T-cell (primary cell): ENCODE data around the gene MRPL54. TPM values are rescaled to one million over a fixed set of nuclear protein-coding genes. Genes with fewer than 3 reads are reported as not detected.

ENCODE experiments used
- ATAC-seq, 4 experiments: fragments of 200-7000 bp in 3 of 4; fragments of 150-1000 bp in 1 of 4; cut with Tn5 transposase; replicated peaks in 1 of 4; 1 replicate in 3 of 4; 2 replicates in 1 of 4; pipeline ENCODE4 v1.10.0; 2021; ENCODE audit warnings: moderate library complexity in 3 of 4, mild to moderate bottlenecking in 2 of 4, moderate number of reproducible peaks in 1 of 4
- CTCF ChIA-PET, 2 donors: fragments of 300-600 bp; sonication (Branson Sonifier 250); formaldehyde crosslinking; loops; one replicate each; lab custom pipeline; 2022; ENCODE audit warnings: antibody characterized with exemption in 2 of 2; lab: Charles Lee
- POLR2A ChIA-PET, 2 donors: fragments of 300-600 bp; sonication (Branson Sonifier 250); formaldehyde crosslinking; loops; one replicate each; lab custom pipeline; 2022; ENCODE audit warnings: antibody characterized with exemption in 2 of 2; lab: Charles Lee
- DNase-seq, 35 experiments: peaks; one replicate each; pipeline versions ENCODE4 v3.0.0 to v3.0.0-alpha.2; 2013 to 2023
- H3K27ac ChIP-seq: one replicate; pipeline ENCODE4 v1.5.1; 2013; ENCODE audit warnings: low read length
- H3K27me3 ChIP-seq, 2 experiments: replicated peaks in 1 of 2; 1 replicate in 1 of 2; 2 replicates in 1 of 2; pipeline versions ENCODE4 v1.6.1 to v1.7.0; 2013; ENCODE audit warnings: low read length in 1 of 2, mixed read lengths in 1 of 2; ENCODE audit not compliant: control insufficient read depth in 2 of 2, insufficient read depth in 2 of 2; ENCODE audit errors: extremely low read depth in 1 of 2
- H3K36me3 ChIP-seq, 2 donors: 1 replicate in 1 of 2; 2 replicates in 1 of 2; pipeline versions ENCODE4 v1.6.1 to v1.7.0; 2013; ENCODE audit warnings: low read length in 1 of 2; ENCODE audit not compliant: control insufficient read depth in 2 of 2, insufficient read depth in 1 of 2; ENCODE audit errors: extremely low read depth in 1 of 2
- H3K4me1 ChIP-seq, 2 experiments: 1 replicate in 1 of 2; 2 replicates in 1 of 2; pipeline versions ENCODE4 v1.6.1 to v1.7.0; 2013; ENCODE audit warnings: low read length in 2 of 2, mixed read lengths in 1 of 2; ENCODE audit not compliant: insufficient read depth in 2 of 2, control insufficient read depth in 1 of 2; ENCODE audit errors: extremely low read depth in 1 of 2
- H3K4me3 ChIP-seq, 2 donors: 1 replicate in 1 of 2; 2 replicates in 1 of 2; pipeline versions ENCODE4 v1.5.1 to v1.7.0; 2013; ENCODE audit warnings: mild to moderate bottlenecking in 2 of 2, low read length in 1 of 2, moderate library complexity in 1 of 2; ENCODE audit not compliant: control insufficient read depth in 1 of 2; ENCODE audit errors: extremely low read depth in 1 of 2
- H3K9me3 ChIP-seq: 2 replicates; pipeline ENCODE4 v1.7.0; 2013
- H3K27ac Mint-ChIP-seq, 2 donors: one replicate each; pipeline ENCODE4 v1.8.0; 2020 to 2021; ENCODE audit warnings: mild to moderate bottlenecking in 2 of 2, mixed read lengths in 2 of 2
- H3K27me3 Mint-ChIP-seq, 2 donors: one replicate each; pipeline ENCODE4 v1.8.0; 2021 to 2022; ENCODE audit warnings: mixed read lengths in 2 of 2
- H3K36me3 Mint-ChIP-seq: one replicate; pipeline ENCODE4 v1.8.0; 2021; ENCODE audit warnings: mixed read lengths
- H3K4me1 Mint-ChIP-seq, 3 donors: one replicate each; pipeline ENCODE4 v1.8.0; 2020 to 2022; ENCODE audit warnings: mixed read lengths in 3 of 3, mild to moderate bottlenecking in 1 of 3
- H3K4me3 Mint-ChIP-seq, 3 donors: one replicate each; pipeline ENCODE4 v1.8.0; 2020 to 2022; ENCODE audit warnings: mild to moderate bottlenecking in 3 of 3, mixed read lengths in 3 of 3, moderate library complexity in 3 of 3
- H3K9me3 Mint-ChIP-seq, 3 donors: one replicate each; pipeline ENCODE4 v1.8.0; 2020 to 2022; ENCODE audit warnings: mixed read lengths in 3 of 3
- WGBS: methylation state at CpG from one replicate; pipeline ENCODE4 v1.1.5; 2013; ENCODE audit warnings: missing lambda C conversion rate; ENCODE audit not compliant: insufficient coverage; 5-methylcytosine and 5-hydroxymethylcytosine counted together
- total RNA-seq, 35 experiments: library from RNA in 6 of 35; stranded (reverse) in 6 of 35; fragments of 120-200 nt in 1 of 35; gene quantifications; one replicate each; pipeline versions ENCODE4 v1.2.1 to v1.2.4 and lab custom pipeline; 2013 to 2026

MRPL54 gene
- 10 to 100 TPM; 46.9 to 77.8 (median 52.2) TPM for total RNA-seq
- 70.6 TPM for total RNA-seq (2013)
- total RNA-seq (lab: John Stamatoyannopoulos, UW), result 17.4 to 66.7 (median 39.1) reads per million in 29 experiments

- ATAC-seq (peak; percentile 86 to 87 (median 87)), DNase-seq (peak; percentile 98 to 100 (median 99))
- ChIA-PET POLR2A (interaction anchor here (0.5 to 1.2 kb wide), 10 partner anchors 25 to 1037 kb away, joined by 3 to 29 read pairs (median 4); no protein-coding TSS in a partner anchor), CTCF (interaction anchor here in 1 of 2 donors (0.5 to 2.0 kb wide), 12 partner anchors 17 to 1028 kb away, joined by 3 to 21 read pairs (median 4); no protein-coding TSS in a partner anchor)
- WGBS, result under 1% methylated on average over 31 of the region's 47 CpGs
- Histone ChIP-seq H3K9me3 (no peaks in the 10 kb centered on the region), H3K36me3 (peaks cover 13 to 40% of the 10 kb centered on the region in 2 donors), H3K4me1 (peaks cover 15 to 70% of the 10 kb centered on the region in 2 experiments), H3K27ac (peak within 1 kb of the TSS; percentile 98), H3K4me3 (peak within 1 kb of the TSS; percentile 85 to 98), H3K27me3 (no peaks in the 10 kb centered on the region)
- no peaks in the 10 kb centered on the region for H3K27me3 Mint-ChIP-seq
- peaks cover 7% of the 10 kb centered on the region for H3K36me3 Mint-ChIP-seq
- peak within 1 kb of the TSS; percentile 97 to 98 (median 97) for H3K4me3 Mint-ChIP-seq
- peak within 1 kb of the TSS; percentile 100 for H3K27ac Mint-ChIP-seq
- no peaks in the 10 kb centered on the region for H3K9me3 Mint-ChIP-seq
- H3K4me1 Mint-ChIP-seq, result peaks cover 45 to 57% (median 50%) of the 10 kb centered on the region in 3 donors
Measured at GRCh38 chr19:3762501-3763459, at the start of gene MRPL54. TSS of gene MRPL54 (plus strand) at chr19:3762682. CDS start at chr19:3762701, 19 bp downstream.

- H3K9me3 Mint-ChIP-seq, result no peaks in the 10 kb centered on the region
- no peaks in the 10 kb centered on the region for H3K36me3 Mint-ChIP-seq
- CTCF ChIA-PET, result interaction anchor here in 1 of 2 donors (0.6 kb wide), 1 partner anchor 26 kb away, joined by 3 read pairs; no protein-coding TSS in a partner anchor
- ATAC-seq (no peak), DNase-seq (no peak)
- Histone ChIP-seq H3K4me1 (peaks cover 3 to 15% of the 10 kb centered on the region in 2 experiments), H3K27ac (no peak overlapping the region), H3K27me3 (peaks cover 0 to 31% of the 10 kb centered on the region in 2 experiments), H3K36me3 (no peaks in the 10 kb centered on the region), H3K4me3 (no peak overlapping the region), H3K9me3 (no peaks in the 10 kb centered on the region)
- H3K27me3 Mint-ChIP-seq, result no peaks in the 10 kb centered on the region
- POLR2A ChIA-PET, result interaction anchor here in 1 of 2 donors (0.7 kb wide), 1 partner anchor 9 kb away, joined by 6 read pairs; no protein-coding TSS in a partner anchor
- no peak overlapping the region for H3K4me3 Mint-ChIP-seq
- peaks cover 8 to 15% (median 14%) of the 10 kb centered on the region in 3 donors for H3K4me1 Mint-ChIP-seq
- WGBS, result 86% methylated on average over 10 of the region's 16 CpGs
- no peak overlapping the region for H3K27ac Mint-ChIP-seq
Measured at GRCh38 chr19:3716147-3716668, 46.3 kb upstream of the MRPL54 start.

GRCh38 chr19:3719868-3720267 lies 42.6 kb upstream of the MRPL54 start:
- no CpG with 5 or more reads among the region's 4 CpGs for WGBS
- H3K4me1 ChIP-seq, result peaks cover 7 to 34% of the 10 kb centered on the region in 2 experiments
- no peaks in the 10 kb centered on the region for H3K36me3 ChIP-seq
- ATAC-seq (no peak), DNase-seq (no peak)
- H3K27me3 ChIP-seq, result peaks cover 8 to 45% of the 10 kb centered on the region in 2 experiments
- H3K4me1 Mint-ChIP-seq, result peaks cover 16 to 25% (median 16%) of the 10 kb centered on the region in 3 donors
- H3K4me3 ChIP-seq, result no peak overlapping the region
- peaks cover 0 to 4% of the 10 kb centered on the region in 2 donors for H3K27me3 Mint-ChIP-seq
- H3K36me3 Mint-ChIP-seq, result no peaks in the 10 kb centered on the region
- CTCF ChIA-PET, result interaction anchor here in 1 of 2 donors (0.9 kb wide), 1 partner anchor 103 kb away, joined by 4 read pairs; no protein-coding TSS in a partner anchor
- no peak overlapping the region for H3K27ac Mint-ChIP-seq
- H3K4me3 Mint-ChIP-seq, result no peak overlapping the region
- H3K9me3 Mint-ChIP-seq, result no peaks in the 10 kb centered on the region
- H3K9me3 ChIP-seq, result no peaks in the 10 kb centered on the region
- POLR2A ChIA-PET, result no interaction called here
- H3K27ac ChIP-seq, result no peak overlapping the region

DNA sequence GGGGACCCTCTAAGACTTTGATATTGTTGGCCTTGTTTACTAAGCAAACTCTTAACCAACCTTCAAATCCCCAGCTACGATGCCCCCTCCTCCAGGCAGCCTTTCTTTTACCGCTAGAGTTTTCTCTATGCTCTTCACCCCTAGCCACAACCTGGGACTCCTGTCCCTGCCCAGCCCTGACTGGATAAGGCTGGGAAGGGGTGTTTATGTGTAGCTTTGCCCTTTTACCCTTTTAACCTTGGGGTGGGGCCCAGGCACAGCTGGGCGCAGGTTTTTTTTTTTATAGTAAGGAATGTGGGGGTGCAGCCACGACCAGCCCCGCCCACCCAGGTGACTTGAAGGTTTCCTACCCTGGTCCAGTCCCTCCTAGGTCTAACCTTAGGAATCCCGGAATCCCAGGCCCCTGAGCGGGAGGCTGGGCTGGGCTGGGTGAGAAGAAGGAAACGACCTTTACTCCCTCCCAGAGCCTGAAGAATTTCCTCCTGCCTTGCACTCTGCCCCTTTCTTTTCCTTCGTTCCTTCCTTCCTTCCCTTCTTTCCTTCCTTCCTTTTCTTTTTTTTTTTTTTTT lies 42.0 kb upstream of the MRPL54 start:
- H3K4me3 Mint-ChIP-seq, result peak overlapping the region in 2 of 3 donors; percentile 75 to 78
- ChIA-PET CTCF (interaction anchor here (0.9 kb wide), 2 partner anchors 42 to 102 kb away, joined by 3 to 4 read pairs; partner anchors contain the start of gene MRPL54 (in 1 of the 2)), POLR2A (no interaction called here)
- H3K4me1 Mint-ChIP-seq, result peaks cover 16 to 25% (median 16%) of the 10 kb centered on the region in 3 donors
- H3K27ac Mint-ChIP-seq, result no peak overlapping the region
- Histone ChIP-seq H3K4me1 (peaks cover 7 to 34% of the 10 kb centered on the region in 2 experiments), H3K4me3 (no peak overlapping the region), H3K9me3 (no peaks in the 10 kb centered on the region), H3K36me3 (no peaks in the 10 kb centered on the region), H3K27me3 (peaks cover 8 to 45% of the 10 kb centered on the region in 2 experiments), H3K27ac (no peak overlapping the region)
- H3K27me3 Mint-ChIP-seq, result peaks cover 0 to 4% of the 10 kb centered on the region in 2 donors
- no peak for ATAC-seq
- H3K9me3 Mint-ChIP-seq, result no peaks in the 10 kb centered on the region
- H3K36me3 Mint-ChIP-seq, result no peaks in the 10 kb centered on the region
- no peak for DNase-seq
- WGBS, result 40% methylated on average over 1 of the region's 9 CpGs

GRCh38 chr19:3721131-3721886 lies 41.2 kb upstream of the MRPL54 start:
- Mint-ChIP-seq H3K27ac (no peak overlapping the region), H3K9me3 (no peaks in the 10 kb centered on the region), H3K27me3 (peaks cover 0 to 4% of the 10 kb centered on the region in 2 donors), H3K4me3 (peak overlapping the region; percentile 75 to 84 (median 78)), H3K4me1 (peaks cover 16 to 25% (median 16%) of the 10 kb centered on the region in 3 donors), H3K36me3 (no peaks in the 10 kb centered on the region)
- no peak overlapping the region for H3K27ac ChIP-seq
- H3K27me3 ChIP-seq, result peaks cover 8 to 45% of the 10 kb centered on the region in 2 experiments
- H3K4me1 ChIP-seq, result peaks cover 7 to 34% of the 10 kb centered on the region in 2 experiments
- no peaks in the 10 kb centered on the region for H3K36me3 ChIP-seq
- no peaks in the 10 kb centered on the region for H3K9me3 ChIP-seq
- ATAC-seq (peak; percentile 92 to 97 (median 95)), DNase-seq (peak; percentile 67 to 89 (median 80))
- ChIA-PET CTCF (interaction anchor here in 1 of 2 donors (0.5 to 0.9 kb wide), 2 partner anchors 41 to 248 kb away, joined by 3 to 5 read pairs; partner anchors contain the start of gene MRPL54), POLR2A (no interaction called here)
- 27% methylated on average over 29 of the region's 46 CpGs for WGBS
- peak overlapping the region; percentile 47 to 68 for H3K4me3 ChIP-seq
